HepG2 (cell line): ENCODE measurements around the gene AMPD2. TPM values are rescaled to one million over a fixed set of nuclear protein-coding genes. Genes with fewer than 3 reads are reported as not detected.

Experiments
- ATF1 ChIP-seq: IDR thresholded peaks from 2 replicates; pipeline ENCODE4 v1.6.1; 2016; ENCODE audit warnings: mild to moderate bottlenecking, control low read depth
- CENPX ChIP-seq: sonication (generic); formaldehyde crosslinking; IDR thresholded peaks from 2 replicates; pipeline ENCODE4 v1.9.0; 2021; ENCODE audit warnings: mild to moderate bottlenecking, missing genetic modification reagents, moderate library complexity
- ESRRA ChIP-seq: sonication (generic); formaldehyde crosslinking; IDR thresholded peaks from 2 replicates; pipeline ENCODE4 v1.5.1; 2020; ENCODE audit warnings: mild to moderate bottlenecking, low read depth, missing genetic modification reagents
- TMF1 ChIP-seq: sonication (generic); formaldehyde crosslinking; IDR thresholded peaks from 2 replicates; pipeline ENCODE4 v1.8.1; 2022; ENCODE audit warnings: low read depth, missing genetic modification reagents
- ZNF7 ChIP-seq: IDR thresholded peaks from 2 replicates; pipeline ENCODE4 v1.6.1; 2016; ENCODE audit warnings: missing biosample characterization, missing genetic modification reagents
- ZNF740 ChIP-seq: sonication (generic); formaldehyde crosslinking; IDR thresholded peaks from 2 replicates; pipeline ENCODE4 v1.4.0; 2020; ENCODE audit warnings: missing genetic modification reagents
- ZSCAN21 ChIP-seq: sonication (generic); formaldehyde crosslinking; IDR thresholded peaks from 2 replicates; pipeline ENCODE4 v1.8.0; 2022; ENCODE audit warnings: mild to moderate bottlenecking, missing genetic modification reagents, moderate library complexity, borderline replicate concordance
- polyA plus RNA-seq, 8 experiments: library from polyadenylated mRNA; depleted of rRNA in 3 of 8; stranded (reverse) in 7 of 8; unstranded in 1 of 8; fragments of >200 nt; fragmentation: Illumina TruSeq in 4 of 8; extraction: Trizol in 4 of 8; gene quantifications; 2 replicates each; pipeline versions ENCODE4 v1.2.1 to v1.2.3, GENCODE V29; 2011 to 2016; ENCODE audit warnings: low read depth in 4 of 8, missing spikeins in 1 of 8, mixed read lengths in 1 of 8; ENCODE audit not compliant: insufficient read depth in 1 of 8
- total RNA-seq, 5 experiments: library from RNA; depleted of rRNA; stranded (reverse); fragments of >200 nt; fragmentation: Illumina TruSeq; extraction: Trizol; gene quantifications; 2 replicates each; pipeline ENCODE4 v1.2.3, GENCODE V29; 2016; ENCODE audit warnings: low read depth in 1 of 5
- TF ChIP-seq, protein P1 (sequence below): sonication (generic); formaldehyde crosslinking; IDR thresholded peaks from 2 replicates; pipeline ENCODE4 v1.9.0; 2021; ENCODE audit warnings: missing genetic modification reagents, borderline replicate concordance
- TF ChIP-seq, protein P2 (sequence below): sonication (generic); formaldehyde crosslinking; IDR thresholded peaks from 2 replicates; pipeline ENCODE4 v1.5.0; 2020; ENCODE audit warnings: missing genetic modification reagents
- TF ChIP-seq, protein P3 (sequence below): sonication (generic); formaldehyde crosslinking; IDR thresholded peaks from 2 replicates; pipeline ENCODE4 v1.9.0; 2021; ENCODE audit warnings: mild to moderate bottlenecking, missing genetic modification reagents

The AMPD2 gene
- total and polyA plus RNA-seq, 2 of the 13 experiments (the other 11 are each of a cell fraction or from before 2014, with no cell fraction given): 62.3 to 82.0 TPM

DNA sequence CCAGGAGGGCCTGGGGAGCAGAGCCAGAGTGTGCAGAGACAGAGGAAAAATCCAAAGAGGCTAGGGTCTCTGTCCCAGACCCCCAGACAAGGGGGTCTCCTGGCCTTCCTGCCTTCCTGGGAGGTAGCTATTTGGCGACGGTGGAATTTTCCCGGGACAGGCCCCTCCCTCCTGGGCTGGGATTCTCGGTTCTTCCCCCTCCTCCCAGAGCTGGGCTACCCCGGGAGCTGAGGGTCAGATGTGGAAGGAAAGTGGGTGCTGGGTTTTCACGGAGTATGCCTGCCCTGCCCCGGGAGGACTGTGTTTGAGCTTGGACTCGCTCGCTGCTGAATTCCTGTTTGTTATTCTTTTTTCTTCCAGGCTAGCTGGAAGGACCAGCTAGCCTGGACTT, 759 bp downstream of the AMPD2 start (continued):
- TF ChIP-seq, protein P1, sequence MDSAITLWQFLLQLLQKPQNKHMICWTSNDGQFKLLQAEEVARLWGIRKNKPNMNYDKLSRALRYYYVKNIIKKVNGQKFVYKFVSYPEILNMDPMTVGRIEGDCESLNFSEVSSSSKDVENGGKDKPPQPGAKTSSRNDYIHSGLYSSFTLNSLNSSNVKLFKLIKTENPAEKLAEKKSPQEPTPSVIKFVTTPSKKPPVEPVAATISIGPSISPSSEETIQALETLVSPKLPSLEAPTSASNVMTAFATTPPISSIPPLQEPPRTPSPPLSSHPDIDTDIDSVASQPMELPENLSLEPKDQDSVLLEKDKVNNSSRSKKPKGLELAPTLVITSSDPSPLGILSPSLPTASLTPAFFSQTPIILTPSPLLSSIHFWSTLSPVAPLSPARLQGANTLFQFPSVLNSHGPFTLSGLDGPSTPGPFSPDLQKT (CRISPR knock-in tag): no peak
- TF ChIP-seq, protein P2, sequence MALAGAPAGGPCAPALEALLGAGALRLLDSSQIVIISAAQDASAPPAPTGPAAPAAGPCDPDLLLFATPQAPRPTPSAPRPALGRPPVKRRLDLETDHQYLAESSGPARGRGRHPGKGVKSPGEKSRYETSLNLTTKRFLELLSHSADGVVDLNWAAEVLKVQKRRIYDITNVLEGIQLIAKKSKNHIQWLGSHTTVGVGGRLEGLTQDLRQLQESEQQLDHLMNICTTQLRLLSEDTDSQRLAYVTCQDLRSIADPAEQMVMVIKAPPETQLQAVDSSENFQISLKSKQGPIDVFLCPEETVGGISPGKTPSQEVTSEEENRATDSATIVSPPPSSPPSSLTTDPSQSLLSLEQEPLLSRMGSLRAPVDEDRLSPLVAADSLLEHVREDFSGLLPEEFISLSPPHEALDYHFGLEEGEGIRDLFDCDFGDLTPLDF (CRISPR knock-in tag): no peak
- TF ChIP-seq ZSCAN21: no peak
- TF ChIP-seq ZNF7 (CRISPR knock-in tag): no peak
- TF ChIP-seq ESRRA: no peak
- TF ChIP-seq ATF1 (CRISPR knock-in tag): no peak
- TF ChIP-seq, protein P3, sequence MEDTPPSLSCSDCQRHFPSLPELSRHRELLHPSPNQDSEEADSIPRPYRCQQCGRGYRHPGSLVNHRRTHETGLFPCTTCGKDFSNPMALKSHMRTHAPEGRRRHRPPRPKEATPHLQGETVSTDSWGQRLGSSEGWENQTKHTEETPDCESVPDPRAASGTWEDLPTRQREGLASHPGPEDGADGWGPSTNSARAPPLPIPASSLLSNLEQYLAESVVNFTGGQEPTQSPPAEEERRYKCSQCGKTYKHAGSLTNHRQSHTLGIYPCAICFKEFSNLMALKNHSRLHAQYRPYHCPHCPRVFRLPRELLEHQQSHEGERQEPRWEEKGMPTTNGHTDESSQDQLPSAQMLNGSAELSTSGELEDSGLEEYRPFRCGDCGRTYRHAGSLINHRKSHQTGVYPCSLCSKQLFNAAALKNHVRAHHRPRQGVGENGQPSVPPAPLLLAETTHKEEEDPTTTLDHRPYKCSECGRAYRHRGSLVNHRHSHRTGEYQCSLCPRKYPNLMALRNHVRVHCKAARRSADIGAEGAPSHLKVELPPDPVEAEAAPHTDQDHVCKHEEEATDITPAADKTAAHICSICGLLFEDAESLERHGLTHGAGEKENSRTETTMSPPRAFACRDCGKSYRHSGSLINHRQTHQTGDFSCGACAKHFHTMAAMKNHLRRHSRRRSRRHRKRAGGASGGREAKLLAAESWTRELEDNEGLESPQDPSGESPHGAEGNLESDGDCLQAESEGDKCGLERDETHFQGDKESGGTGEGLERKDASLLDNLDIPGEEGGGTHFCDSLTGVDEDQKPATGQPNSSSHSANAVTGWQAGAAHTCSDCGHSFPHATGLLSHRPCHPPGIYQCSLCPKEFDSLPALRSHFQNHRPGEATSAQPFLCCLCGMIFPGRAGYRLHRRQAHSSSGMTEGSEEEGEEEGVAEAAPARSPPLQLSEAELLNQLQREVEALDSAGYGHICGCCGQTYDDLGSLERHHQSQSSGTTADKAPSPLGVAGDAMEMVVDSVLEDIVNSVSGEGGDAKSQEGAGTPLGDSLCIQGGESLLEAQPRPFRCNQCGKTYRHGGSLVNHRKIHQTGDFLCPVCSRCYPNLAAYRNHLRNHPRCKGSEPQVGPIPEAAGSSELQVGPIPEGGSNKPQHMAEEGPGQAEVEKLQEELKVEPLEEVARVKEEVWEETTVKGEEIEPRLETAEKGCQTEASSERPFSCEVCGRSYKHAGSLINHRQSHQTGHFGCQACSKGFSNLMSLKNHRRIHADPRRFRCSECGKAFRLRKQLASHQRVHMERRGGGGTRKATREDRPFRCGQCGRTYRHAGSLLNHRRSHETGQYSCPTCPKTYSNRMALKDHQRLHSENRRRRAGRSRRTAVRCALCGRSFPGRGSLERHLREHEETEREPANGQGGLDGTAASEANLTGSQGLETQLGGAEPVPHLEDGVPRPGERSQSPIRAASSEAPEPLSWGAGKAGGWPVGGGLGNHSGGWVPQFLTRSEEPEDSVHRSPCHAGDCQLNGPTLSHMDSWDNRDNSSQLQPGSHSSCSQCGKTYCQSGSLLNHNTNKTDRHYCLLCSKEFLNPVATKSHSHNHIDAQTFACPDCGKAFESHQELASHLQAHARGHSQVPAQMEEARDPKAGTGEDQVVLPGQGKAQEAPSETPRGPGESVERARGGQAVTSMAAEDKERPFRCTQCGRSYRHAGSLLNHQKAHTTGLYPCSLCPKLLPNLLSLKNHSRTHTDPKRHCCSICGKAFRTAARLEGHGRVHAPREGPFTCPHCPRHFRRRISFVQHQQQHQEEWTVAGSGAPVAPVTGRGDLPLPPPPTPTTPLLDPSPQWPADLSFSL: no peak
- peak; percentile 5; the same call in 1 of the 2 replicates for TF ChIP-seq ZNF740 (CRISPR knock-in tag)
- TF ChIP-seq CENPX (CRISPR knock-in tag): no peak
- TF ChIP-seq TMF1: no peak
